ENCODE data around the gene IARS1. TPM values are rescaled to one million over a fixed set of nuclear protein-coding genes. Genes with fewer than 3 reads are reported as not detected.

The IARS1 gene
- total RNA-seq, 3 donors from 2014 or later (not counting 1 experiment from before 2014, with no cell fraction given) = 50.8 to 70.8 (median 66.2) TPM

GRCh38 chr9:92265154-92265553, 28.3 kb downstream of the IARS1 start:
- no peak for TF ChIP-seq CTCF (IDR thresholded peaks at IDR 0.05)
- no peak overlapping the region for H3K27ac ChIP-seq (ENCODE audit: low read length)
- no peak overlapping the region for H3K4me3 ChIP-seq (ENCODE audit: low read length)
- H3K27me3 Mint-ChIP-seq (ENCODE audit: low read depth in 2 of 2) = no peaks in the 10 kb centered on the region
- H3K4me1 ChIP-seq (ENCODE audit: control insufficient read depth, insufficient read depth, low read length) = no peaks in the 10 kb centered on the region
- no peak overlapping the region for H3K4me3 Mint-ChIP-seq
- DNase-seq = no peak
- no peaks in the 10 kb centered on the region for H3K9me3 ChIP-seq (ENCODE audit: control insufficient read depth, insufficient read depth, low read length)
- H3K36me3 ChIP-seq (ENCODE audit: control insufficient read depth, insufficient read depth, low read length) = peaks cover 91% of the 10 kb centered on the region
- ATAC-seq = no peak
- intact Hi-C loops (cut with micrococcal nuclease) = no loop called here
- H3K36me3 Mint-ChIP-seq = peaks cover 39% of the 10 kb centered on the region
- no peaks in the 10 kb centered on the region for H3K27me3 ChIP-seq (ENCODE audit: control insufficient read depth, insufficient read depth, low read length)
- H3K27ac Mint-ChIP-seq = no peak overlapping the region
- H3K4me1 Mint-ChIP-seq = no peaks in the 10 kb centered on the region
- WGBS (ENCODE audit: insufficient coverage) = 98% methylated on average over 3 of the region's 3 CpGs
- no peaks in the 10 kb centered on the region for H3K9me3 Mint-ChIP-seq

- WGBS (ENCODE audit: insufficient coverage) = 74% methylated on average over 1 of the region's 1 CpG
- no peak overlapping the region for H3K27ac ChIP-seq (ENCODE audit: low read length)
- peak overlapping the region in 1 of 2 donors; percentile 9 for H3K27ac Mint-ChIP-seq
- peaks cover 91% of the 10 kb centered on the region for H3K36me3 ChIP-seq (ENCODE audit: control insufficient read depth, insufficient read depth, low read length)
- no peak for TF ChIP-seq CTCF (IDR thresholded peaks at IDR 0.05)
- H3K4me1 ChIP-seq (ENCODE audit: control insufficient read depth, insufficient read depth, low read length) = no peaks in the 10 kb centered on the region
- no peak overlapping the region for H3K4me3 ChIP-seq (ENCODE audit: low read length)
- intact Hi-C loops (cut with micrococcal nuclease) = no loop called here
- ATAC-seq = no peak
- peaks cover 43% of the 10 kb centered on the region for H3K36me3 Mint-ChIP-seq
- no peaks in the 10 kb centered on the region for H3K4me1 Mint-ChIP-seq
- H3K9me3 Mint-ChIP-seq = no peaks in the 10 kb centered on the region
- H3K4me3 Mint-ChIP-seq = no peak overlapping the region
- no peak for DNase-seq
- H3K27me3 Mint-ChIP-seq (ENCODE audit: low read depth in 2 of 2) = no peaks in the 10 kb centered on the region
- H3K27me3 ChIP-seq (ENCODE audit: control insufficient read depth, insufficient read depth, low read length) = no peaks in the 10 kb centered on the region
- no peaks in the 10 kb centered on the region for H3K9me3 ChIP-seq (ENCODE audit: control insufficient read depth, insufficient read depth, low read length)
Observed at GRCh38 chr9:92263131-92263530, 30.4 kb downstream of the IARS1 start.

GRCh38 chr9:92257327-92257726, 36.2 kb downstream of the IARS1 start:
- Mint-ChIP-seq H3K27ac (no peak overlapping the region), H3K36me3 (peaks cover 21% of the 10 kb centered on the region), H3K4me3 (no peak overlapping the region), H3K27me3 (ENCODE audit: low read depth in 2 of 2) (no peaks in the 10 kb centered on the region), H3K4me1 (no peaks in the 10 kb centered on the region), H3K9me3 (no peaks in the 10 kb centered on the region)
- no peak for TF ChIP-seq CTCF (IDR thresholded peaks at IDR 0.05)
- Histone ChIP-seq H3K27me3 (ENCODE audit: control insufficient read depth, insufficient read depth, low read length) (no peaks in the 10 kb centered on the region), H3K4me3 (ENCODE audit: low read length) (no peak overlapping the region), H3K27ac (ENCODE audit: low read length) (no peak overlapping the region), H3K4me1 (ENCODE audit: control insufficient read depth, insufficient read depth, low read length) (no peaks in the 10 kb centered on the region), H3K9me3 (ENCODE audit: control insufficient read depth, insufficient read depth, low read length) (no peaks in the 10 kb centered on the region), H3K36me3 (ENCODE audit: control insufficient read depth, insufficient read depth, low read length) (peaks cover 81% of the 10 kb centered on the region)
- intact Hi-C loops (cut with micrococcal nuclease) = no loop called here
- WGBS (ENCODE audit: insufficient coverage) = 100% methylated on average over 2 of the region's 2 CpGs
- DNase-seq (no peak), ATAC-seq (no peak)

Measured in natural killer cell (primary cell).